NCI-H146 treated with DMSO at 0.1 percent for 48 hours (cell line): Measurements from ENCODE around the gene CFAP77.
A peak's percentile ranks its signal among the peaks of the same experiment; 100 is the strongest.

Experiments used
- DNase-seq: peaks from one replicate; lab custom pipeline; 2025; ENCODE audit not compliant: unreplicated experiment; lab: John Stamatoyannopoulos, UW

Gene CFAP77

DNA sequence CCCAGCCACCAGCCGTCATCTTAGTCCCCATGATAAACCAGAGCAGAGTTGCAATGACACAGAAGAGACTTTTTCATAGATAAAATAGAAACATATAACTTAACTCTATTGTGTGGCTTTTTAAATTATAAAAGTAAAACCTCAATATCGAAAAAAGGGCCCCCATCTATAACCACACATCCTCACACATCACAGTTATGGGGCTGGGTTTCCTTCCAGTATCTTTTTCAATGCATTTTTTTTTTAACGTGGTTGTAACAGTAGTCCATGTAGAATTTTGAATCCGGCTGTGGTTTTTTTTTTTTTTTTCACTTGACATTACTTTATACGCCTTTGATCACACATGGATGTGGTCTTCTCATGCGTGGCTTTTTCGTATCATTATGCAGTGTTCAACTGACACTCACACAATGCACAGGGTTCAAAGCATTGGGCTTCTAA lies 77.4 kb downstream of the CFAP77 start:
- DNase-seq: no peak

DNA sequence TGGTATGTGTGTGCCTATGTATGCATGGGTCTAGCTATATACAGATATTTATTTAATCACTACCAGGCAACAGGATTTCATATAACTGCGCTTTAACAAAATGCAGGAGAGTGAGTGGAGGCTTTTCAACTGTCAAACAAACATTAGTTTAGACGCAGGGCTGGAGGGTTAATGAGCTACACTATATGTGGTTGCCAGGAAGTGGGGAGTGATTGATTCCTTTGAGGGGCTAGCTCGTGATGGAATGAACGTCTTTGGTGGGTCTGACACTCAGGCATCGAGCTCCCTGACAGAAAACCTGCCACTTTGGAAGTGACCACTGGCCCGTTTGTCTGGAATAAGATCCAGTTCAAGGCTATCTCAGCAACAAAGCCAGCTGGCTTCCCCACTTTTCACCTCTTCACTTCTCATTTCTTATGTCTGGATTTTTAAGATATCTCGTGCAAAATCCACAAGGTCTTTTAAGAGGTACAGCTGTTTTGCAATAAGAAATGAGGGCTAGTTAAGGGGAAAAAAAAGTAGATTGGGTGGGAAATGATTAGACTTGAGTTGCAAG lies 78.0 kb downstream of the CFAP77 start:
- DNase-seq: no peak

DNA sequence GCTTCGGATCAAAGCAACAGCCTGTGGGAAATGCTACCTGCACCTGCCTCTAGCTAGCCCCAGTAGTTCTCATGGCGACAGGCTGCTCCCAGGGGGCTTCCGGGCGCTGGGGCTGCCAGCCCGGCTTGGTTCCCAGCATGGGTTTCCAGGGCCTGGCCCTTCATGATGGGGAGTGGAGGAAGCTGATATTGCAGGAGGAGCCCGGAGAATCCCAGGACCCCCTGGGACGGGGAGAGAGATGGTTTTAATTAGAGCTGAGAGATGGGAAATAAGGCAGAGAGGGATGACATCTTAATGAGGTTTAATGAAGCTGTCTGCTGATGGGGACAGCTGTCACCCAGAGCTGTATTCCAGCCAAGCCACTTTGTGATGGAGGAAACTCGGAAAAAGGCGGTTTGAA lies 78.6 kb downstream of the CFAP77 start:
- DNase-seq: no peak

DNA sequence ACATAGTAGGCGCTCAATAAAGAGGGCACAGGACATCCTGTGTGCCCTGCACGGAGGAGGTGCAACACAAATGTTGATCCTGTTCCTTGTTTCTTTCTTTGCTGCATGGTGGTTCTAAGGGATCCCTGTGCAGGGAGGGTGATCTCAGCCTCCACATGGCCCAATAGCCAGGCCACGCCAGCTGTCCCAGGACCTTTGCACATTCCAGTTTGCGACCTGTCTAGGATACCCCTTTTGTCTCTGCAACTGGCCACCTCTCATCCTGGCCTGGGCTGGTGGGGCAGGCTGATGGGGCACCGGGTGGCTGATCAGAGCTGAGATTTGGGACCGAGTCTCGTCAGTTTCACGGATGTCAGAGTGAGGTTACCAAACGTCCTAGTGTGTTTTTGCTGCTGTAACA lies 79.5 kb downstream of the CFAP77 start:
- DNase-seq: no peak

DNA sequence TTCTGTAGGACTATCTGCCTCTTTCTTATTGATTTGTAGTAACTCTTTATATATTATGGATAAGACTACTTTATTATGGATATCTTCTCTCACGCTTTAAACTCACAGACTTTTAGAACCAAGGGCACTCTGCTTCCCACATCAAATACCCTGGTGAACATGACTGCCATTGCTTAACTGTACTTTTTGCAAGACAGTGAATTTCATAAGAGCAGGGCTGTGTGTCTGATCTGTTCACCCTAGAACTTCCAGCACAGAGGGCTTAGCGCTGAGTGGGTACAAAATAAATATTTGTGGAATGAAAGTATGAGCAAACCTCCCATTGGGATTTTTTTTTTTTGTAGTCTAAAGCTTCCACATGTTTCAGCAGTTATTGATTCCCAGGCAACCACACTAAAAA lies 84.8 kb downstream of the CFAP77 start:
- DNase-seq: no peak

DNA sequence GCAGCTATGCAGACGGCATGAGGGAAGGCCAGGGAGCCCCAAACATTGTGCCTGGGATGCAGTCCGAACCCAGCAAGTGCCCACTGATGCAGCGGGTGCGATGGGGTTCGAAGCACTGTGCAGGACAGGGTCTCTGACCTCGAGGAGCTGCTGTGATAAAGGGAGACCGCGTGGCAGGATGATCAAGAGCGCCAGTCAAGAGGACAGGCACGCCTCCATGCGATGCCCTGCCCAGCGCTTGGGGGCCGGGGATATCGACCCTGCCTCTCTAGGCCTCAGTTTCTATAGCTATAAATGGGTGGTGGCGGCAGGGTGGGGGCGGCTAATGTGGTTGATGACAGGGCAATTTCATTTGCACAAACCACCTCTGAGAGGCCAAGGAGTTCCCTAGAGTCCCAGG lies 87.7 kb downstream of the CFAP77 start:
- DNase-seq: no peak

DNA sequence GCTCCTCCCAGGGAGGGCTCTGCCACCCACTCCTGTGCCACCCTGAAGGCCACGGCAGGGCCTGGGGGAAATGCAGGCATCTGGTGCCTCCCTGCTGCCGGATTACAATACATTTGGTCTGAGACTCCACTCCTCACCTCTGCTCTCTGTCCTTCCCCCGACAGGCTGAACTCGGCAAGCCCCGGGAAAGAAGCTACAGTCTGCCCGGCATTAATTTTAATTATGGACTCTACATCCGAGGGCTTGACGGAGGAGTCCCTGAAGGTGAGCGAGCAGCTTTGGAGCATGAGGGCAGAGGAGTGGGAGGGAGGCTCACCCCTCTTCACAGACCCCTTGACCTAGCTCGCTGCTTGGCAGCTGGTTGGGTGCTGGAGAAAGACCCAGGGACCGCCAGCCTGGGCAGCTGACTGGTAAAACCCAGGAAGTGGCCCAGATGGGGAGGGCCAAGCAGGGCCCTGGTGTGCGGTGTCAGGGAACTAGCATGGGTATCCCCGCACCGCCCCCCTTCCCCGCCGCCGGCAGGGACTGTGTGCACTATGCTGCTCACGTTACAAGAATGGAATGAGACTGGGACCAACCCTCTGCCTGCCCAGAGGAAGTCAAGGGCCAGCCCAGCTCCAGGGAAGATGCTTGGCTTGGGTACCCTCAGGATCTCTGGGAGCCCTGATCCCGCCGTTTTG lies 88.7 kb downstream of the CFAP77 start:
- DNase-seq: no peak

DNA sequence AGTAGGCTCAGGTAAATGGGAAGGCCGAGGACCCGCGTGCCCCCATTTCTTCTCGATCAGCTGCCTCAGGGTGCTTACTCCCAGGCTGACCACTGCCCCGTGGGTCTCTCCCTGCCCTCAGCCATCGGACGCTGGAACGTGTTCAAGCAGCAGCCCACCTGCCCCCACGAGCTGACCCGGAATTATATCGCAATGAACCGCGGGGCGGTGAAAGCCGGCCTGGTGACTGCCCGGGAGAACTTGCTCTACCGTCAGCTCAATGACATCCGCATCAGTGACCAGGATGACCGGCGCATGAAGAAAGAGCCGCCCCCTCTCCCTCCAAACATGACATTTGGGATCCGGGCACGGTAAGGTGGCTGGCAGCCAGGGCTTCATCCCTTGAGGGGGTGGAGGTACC lies 89.2 kb downstream of the CFAP77 start:
- no peak for DNase-seq

DNA sequence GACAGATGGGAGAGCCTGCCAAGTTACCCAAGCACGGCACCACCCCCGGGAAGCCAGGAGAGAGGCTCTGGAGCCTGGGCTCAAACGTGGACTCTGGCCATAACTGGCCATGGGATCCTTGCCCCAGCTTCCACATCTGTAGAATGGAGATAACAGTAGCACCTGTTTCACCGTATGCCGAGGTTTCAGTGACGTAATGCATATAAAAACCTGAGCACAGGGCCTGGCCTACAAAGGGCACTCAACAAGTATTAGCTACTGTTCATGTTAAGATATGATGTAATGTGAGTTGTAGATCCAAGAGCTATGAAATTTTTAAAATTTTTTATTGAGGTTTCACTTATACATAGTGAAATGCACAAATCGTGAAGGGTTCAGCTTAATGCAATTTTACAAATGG lies 90.2 kb downstream of the CFAP77 start:
- DNase-seq: no peak

DNA sequence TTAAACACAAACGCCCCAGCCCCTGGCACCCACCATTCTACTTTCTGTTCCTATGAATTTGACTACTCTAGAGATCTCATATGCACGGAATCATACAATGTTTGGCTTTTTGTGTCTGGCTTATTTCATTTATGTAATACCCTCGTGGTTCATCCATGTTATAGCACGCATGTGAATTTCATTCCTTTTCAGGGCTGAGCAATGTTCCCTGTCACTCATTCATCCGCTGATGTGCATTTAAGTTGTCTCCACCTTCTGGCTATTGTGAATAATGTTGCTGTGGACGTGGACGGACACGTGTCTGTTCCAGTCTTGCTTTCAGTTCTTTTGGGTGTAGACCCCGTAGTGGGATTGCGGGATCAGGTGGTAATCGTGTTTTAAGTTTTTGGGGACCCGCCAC lies 92.5 kb downstream of the CFAP77 start:
- no peak for DNase-seq

DNA sequence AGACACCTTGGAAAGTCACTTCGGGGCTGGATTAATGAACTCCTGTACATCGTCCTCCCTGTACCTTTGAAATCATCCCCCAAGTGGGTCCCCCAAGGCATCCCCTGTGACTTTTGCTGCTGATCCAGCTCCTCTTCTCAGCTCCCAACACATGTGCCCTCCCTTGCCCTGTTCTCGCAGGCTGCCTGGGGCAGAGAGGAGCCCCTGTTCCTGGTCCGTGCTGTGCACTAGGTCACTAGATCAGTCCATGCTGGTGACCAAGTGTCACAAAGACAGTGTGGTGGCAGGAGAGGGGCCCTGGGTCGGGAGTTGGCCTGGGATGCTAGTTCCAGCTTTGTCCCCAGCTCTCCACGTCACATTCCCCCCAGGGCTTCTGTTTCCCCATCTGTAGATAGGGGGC lies 93.1 kb downstream of the CFAP77 start:
- DNase-seq: no peak

DNA sequence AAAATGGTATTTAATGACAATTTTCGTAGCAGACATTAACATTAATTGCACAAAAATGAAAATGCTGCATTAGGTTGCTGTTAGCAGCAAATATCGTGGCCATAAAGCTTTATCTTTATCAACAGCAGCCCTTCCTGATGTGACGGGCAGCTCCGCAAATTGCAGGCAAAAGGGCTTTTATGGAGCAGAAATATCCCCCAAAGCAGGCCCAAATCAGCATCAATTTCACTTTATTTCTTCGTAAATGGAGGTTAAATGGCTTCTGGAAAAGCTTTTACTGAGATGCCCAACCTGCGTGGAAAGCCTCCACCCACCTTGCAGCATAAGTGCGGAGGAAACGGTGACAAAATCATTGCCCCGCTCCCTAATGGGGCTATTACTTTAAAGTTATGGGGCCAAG lies 94.5 kb downstream of the CFAP77 start:
- no peak for DNase-seq

DNA sequence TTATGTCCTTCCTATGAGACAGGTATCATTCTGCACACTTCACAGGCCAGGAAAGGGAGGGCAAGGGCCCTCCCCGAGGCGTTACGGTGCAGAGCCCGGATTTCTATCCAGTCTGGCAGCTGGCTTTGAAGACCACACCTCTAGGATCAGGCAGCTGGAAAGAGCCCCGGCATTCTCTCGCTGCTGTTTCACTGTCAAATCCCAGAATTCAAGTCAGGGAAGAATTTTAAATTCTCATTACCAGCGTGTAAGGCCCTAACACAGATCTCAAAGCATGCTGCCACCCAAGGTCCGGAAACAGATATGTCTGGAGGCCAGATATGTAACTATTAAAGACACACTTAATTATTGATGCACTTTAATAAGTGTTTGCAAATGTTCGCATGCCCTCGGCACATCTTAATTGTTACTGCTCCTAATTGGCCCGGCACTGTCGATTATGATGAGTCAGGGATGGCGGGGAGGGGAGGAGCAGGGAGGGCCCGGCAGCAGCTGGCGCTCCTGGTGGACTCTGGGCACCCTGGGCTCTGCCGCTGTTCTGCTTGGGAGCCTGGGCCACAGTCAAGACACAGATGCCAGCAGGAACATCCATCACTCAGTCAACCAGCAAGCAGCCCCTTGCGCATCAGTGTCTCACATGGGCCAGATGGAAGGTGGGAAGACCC lies 96.1 kb downstream of the CFAP77 start:
- peak; percentile 4 for DNase-seq

DNA sequence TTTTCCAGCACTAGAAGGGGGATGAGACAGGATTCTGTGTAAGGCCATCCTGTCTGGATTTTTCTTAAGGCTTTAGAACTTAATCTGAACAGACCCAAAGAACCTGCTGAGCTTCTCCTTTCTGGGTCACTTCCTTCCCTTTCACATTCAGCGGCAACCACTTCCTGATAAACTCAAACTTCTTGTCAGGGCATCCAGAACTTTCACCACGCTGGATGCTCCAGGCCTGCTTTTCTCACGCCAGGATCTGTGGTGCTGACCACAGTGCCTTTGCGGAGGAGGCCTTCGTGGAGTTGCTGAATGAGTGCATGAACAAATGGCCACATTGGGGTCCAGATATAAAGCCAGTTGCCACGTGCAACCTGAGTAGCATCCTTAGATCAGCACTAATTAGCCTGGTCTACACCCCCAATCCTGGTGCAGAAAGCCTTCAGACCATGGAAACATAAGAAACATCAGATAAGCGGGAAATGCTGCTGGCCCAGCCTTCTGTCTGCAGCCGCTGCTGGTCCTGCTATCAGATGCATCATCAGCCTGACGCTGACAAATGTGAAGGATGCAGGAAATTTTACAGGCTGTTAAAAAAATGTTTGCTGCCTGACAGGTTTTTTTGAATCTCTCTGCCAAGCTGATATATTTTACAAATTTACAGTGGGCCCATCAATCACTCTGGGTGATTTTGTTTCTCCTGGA lies 97.1 kb downstream of the CFAP77 start:
- no peak for DNase-seq

DNA sequence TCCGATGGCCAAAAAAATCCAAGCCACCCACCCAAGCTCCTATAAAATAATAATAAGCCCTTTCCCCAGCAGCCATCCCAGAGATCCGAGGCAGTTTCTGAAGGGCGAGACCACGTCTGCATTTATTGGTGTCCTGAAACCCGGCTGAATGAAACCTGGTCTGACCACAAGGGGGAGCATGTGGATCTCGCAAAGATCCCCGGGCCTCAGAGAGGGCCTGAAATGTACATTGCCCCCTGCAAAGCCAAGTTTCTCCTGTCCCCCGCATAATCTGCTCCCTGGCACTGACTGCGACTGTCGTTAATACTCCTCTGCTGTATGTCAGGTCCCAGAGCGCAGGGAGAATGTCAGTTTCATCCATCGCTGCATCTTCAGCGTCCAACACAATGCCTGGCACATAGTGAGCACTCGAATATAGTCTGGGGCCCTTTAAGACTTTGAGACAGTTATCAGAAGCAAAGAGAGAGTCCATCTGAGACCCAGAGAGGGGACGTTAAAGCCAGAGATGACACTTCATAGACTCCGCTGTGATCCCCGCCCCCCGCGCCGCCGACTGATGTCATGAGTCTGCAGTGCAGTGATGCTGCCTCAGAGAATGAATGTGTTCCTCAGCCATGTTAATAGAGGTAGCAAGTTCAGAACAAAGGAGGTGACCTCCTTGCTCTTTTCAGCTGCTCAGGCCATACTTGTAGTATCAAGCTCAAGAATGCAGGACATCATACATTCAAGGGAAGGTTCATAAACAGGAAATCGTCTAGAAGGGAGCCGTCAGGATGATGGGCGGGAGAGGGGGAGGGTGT lies 97.9 kb downstream of the CFAP77 start:
- no peak for DNase-seq

DNA sequence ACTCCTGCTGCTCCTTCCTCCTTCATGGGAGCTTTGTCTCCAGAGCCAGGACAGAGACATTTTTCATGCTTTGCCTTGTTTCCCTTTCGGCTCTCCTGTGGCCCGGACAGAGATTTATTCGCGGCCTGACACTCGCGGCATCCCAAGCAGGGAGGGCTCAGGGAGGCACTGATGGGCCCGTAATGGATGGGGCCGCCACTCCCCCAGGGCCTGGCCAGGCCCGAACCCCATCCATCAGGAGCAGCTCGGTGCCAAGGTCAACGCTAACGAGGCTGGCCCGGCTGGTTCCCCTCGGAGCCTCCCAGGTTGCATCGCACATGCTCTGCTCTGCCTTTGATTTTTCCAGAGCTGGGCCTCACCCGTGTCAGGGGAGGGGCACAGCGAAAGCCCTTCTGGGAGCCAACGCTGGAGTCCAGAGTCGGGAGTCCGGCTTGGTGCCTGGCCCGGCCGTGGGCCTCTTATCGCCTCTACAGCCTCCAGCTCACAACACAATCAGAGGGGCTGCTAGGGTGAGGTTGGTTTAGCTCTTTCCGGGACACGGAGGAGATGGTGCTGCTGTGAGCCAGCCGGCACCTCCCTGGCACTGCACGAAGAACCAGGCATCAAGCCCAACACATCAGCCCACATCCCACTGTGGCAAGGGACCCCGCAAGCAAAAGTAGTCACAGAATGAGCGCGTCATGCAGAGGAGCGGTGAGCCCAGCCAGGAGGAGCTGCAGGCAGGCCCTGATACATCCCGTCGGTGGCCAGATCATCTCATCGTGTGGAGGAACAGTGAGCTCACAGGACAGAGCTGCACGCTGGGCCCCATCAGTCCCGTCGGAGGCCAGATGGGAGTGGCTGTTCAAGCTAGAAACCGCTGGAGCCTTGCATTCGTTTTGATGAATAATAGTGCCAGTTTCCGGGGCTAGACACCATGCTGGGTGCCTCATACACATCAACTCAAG lies 100.2 kb downstream of the CFAP77 start:
- DNase-seq: no peak

DNA sequence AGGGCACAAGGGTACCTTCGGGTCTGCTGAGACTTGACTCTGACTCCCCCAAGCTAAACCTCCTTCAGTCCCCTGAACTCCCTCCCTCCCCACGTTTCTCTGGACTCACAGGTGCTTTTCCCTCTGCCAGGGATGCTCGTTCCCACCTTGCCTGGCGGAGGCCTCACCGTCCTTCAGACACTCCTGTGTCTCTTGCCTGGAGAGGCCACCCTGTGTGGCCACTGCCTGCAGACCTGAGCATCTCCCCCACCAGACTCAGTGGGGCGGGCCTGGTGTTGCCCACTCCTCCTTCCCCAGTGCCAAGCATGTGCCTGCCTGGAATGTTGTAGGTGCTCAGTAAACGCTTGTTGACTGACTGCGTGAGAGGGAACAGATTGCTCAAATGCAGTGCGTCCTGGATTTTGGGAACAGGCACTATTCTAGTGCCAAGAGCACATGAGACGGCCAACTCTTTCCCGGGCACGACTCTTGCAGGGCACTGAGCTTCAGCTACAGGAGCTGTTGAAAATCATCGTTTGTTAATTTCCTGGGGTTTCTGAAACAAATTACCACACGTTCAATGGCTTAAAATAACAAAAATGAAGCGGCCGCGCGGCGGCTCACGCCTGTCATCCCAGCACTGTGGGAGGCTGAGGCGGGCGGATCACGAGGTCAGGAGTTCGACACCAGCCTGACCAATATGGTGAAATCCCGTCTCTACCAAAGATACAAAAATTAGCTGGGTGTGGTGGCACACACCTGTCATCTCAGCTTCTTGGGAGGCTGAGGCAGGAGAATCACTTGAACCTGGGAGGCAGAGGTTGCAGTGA lies 101.4 kb downstream of the CFAP77 start:
- DNase-seq: no peak

DNA sequence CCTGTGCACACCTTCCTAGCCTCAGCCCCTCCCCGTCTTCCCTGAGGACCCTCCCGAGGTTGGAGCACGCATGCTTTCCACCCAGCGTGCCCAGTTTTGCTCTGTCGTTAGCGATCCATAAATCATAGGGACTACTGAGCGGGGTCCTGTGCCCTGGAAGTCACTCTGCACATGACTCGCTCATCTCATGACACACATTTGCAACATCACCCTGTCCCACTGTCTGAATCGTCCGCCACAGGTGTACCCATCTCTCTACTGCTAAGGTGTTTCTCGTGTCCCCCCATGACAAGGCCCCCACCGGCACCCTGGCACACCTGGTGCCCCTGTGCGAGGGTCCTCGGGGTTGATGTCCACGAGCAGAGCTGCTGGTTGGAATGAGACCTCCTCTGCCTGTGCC lies 103.4 kb downstream of the CFAP77 start:
- DNase-seq: no peak

DNA sequence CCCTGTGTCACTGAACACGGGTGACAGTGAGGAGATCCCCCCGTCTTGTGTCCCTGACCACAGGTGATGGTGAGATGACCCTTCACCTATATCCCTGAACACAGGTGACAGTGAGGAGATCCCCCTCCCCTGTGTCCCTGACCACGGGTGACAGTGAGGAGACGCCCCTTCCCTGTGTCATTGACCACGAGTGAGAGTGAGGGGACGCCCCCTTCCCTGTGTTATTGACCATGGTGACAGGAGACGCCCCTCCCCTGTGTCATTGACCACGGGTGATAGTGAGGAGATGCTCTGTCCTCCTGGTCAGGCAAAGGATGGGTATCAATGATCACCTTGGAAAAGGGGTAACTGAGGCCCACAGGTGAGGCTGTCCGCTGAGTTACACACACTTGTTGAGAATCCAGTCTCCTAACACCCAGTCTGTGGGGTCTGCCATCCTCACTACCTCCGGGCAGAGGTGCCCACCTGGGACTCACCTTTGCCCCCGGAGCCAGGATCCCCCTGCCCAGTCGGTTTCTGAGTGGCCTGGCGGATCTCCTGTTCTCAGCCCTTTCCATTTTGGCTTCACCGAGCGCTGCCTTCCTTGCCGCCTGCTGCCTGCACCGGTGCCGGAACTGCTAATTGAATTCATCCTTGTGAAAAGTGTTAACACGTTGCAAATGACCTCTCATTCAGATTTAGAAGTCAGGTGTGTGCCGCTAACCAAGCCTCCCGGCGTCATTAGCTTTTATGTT lies 104.2 kb downstream of the CFAP77 start:
- DNase-seq: no peak
